GM20000 (cell line): ENCODE measurements around the gene TPPP.

Experiments used
- DNase-seq: peaks from one replicate; pipeline ENCODE4 v3.0.0; 2012; ENCODE audit warnings: low spot score
- TF ChIP-seq, protein P1 (sequence below): IDR thresholded peaks from 2 replicates; pipeline ENCODE4 v1.5.1; 2012; ENCODE audit warnings: mild to moderate bottlenecking, control low read depth; ENCODE audit errors: extremely low read depth, missing control alignments

TPPP gene

DNA sequence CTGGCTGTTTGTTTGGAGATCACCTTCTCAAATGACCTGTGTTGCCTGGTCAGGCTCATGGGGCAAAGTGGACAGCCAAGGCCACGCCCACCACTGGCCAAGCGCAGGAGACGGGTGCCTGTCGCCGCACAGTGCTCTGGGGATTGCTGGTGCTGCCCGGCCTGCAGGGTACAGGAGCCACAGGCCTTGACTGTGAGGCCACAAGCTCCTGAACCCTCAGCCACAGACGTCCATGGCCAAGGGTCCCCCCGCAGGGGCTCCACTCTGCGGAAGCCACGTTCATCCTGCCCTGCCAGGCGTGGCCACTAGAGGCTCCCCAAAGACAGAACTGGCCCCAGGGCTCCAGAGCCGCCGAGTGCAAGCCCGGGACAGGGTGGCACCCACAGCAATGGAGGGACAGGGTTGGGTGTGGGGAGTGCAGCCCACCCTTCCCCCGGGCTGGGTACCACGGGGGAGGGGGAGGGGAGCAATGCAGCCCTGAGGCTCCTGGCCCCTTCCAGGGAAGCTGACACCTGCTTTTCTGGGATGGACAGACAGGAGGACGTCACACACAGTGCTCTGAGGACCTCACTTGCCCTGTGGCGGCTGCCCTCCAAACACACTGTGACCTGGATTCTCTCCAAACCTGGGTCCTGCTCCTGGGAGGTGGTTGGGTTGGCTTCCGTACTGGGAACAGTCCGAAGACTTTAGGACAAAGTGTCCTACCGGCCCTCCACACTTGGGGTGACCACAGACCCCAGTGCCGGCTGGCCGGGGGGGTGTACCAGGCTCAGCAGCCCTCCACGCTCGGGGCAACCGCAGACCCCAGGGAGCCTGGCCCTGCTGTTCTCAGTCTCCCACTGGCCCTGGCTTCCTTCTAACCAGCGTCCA, 21.5 kb downstream of the TPPP start:
- DNase-seq = peak; percentile 87
- TF ChIP-seq, protein P1, sequence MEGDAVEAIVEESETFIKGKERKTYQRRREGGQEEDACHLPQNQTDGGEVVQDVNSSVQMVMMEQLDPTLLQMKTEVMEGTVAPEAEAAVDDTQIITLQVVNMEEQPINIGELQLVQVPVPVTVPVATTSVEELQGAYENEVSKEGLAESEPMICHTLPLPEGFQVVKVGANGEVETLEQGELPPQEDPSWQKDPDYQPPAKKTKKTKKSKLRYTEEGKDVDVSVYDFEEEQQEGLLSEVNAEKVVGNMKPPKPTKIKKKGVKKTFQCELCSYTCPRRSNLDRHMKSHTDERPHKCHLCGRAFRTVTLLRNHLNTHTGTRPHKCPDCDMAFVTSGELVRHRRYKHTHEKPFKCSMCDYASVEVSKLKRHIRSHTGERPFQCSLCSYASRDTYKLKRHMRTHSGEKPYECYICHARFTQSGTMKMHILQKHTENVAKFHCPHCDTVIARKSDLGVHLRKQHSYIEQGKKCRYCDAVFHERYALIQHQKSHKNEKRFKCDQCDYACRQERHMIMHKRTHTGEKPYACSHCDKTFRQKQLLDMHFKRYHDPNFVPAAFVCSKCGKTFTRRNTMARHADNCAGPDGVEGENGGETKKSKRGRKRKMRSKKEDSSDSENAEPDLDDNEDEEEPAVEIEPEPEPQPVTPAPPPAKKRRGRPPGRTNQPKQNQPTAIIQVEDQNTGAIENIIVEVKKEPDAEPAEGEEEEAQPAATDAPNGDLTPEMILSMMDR = peak; percentile 82

- DNase-seq = no peak
- TF ChIP-seq, protein P1 = no peak
Observed at GRCh38 chr5:670396-671270, 22.5 kb downstream of the TPPP start.

GRCh38 chr5:669842-670395, 23.2 kb downstream of the TPPP start:
- TF ChIP-seq, protein P1 = no peak

GRCh38 chr5:669111-669841, 23.9 kb downstream of the TPPP start:
- DNase-seq = peak; percentile 68
- TF ChIP-seq, protein P1 = peak; percentile 47

More at GRCh38 chr5:669842-670395, 23.2 kb downstream of the TPPP start:
- no peak for DNase-seq

DNA sequence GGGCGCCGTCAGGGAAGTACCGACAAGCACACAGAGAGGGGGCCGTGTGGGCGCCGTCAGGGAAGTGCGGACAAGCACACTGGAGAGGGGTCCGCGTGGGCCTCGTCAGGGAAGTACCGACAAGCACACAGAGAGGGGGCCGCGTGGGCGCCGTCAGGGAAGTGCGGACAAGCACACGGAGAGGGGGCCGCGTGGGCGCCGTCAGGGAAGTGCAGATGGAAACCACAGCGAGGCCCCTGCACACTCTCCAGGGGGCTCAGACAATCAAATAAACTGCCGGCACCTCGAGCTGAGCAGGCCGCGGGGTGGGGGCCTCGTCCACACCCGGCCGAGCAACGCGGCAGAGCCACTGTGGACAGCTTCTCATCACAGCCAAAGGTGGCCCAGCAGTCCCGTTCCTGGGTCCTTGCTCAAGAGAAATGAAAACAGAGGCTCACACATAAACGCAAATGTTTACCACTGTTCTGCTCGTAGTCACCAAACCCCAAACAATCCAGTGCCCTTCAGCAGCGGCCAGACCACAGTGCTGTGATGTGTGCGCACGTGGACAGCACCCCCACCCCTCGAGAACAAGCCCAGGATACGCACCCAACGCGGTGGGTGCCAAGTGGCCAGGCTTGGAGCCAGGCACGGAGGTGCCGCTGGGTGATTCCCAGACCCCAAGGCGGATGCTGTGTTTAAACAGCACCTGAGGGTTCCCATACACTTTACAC, 24.7 kb downstream of the TPPP start:
- TF ChIP-seq, protein P1 = no peak
- DNase-seq = no peak

GRCh38 chr5:666816-667498, 26.2 kb downstream of the TPPP start:
- TF ChIP-seq, protein P1 = no peak

More at GRCh38 chr5:666816-667498, 26.2 kb downstream of the TPPP start:
- no peak for DNase-seq
